Erythroblast (primary cell): Measurements from ENCODE around the gene QRFP.

ENCODE experiments used
- GATA1 ChIP-seq: IDR thresholded peaks from 2 replicates; pipeline ENCODE4 v1.6.1; 2011; ENCODE audit warnings: low read depth, mild to moderate bottlenecking, control low read depth, low read length, moderate library complexity
- POLR2A ChIP-seq: IDR thresholded peaks from 2 replicates; pipeline ENCODE4 v1.6.1; 2011; ENCODE audit warnings: mild to moderate bottlenecking, low read length

DNA sequence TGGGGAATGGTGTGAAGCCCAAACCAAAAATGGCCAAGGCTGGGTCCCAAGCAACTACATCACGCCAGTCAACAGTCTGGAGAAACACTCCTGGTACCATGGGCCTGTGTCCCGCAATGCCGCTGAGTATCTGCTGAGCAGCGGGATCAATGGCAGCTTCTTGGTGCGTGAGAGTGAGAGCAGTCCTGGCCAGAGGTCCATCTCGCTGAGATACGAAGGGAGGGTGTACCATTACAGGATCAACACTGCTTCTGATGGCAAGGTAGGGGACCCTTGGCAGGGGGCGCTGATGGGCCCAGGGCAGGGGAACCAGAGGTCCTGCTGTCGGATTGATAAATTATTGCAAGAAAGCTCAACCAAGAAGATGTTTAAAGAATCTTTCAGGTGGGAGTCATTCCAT, 41.8 kb downstream of the QRFP start:
- TF ChIP-seq POLR2A, result no peak
- TF ChIP-seq GATA1, result no peak
